Inferior parietal cortex (tissue), 1 donor: ENCODE measurements around the gene ZBTB18.
"Not testable (repeated sequence)": the region's sequence is repeated elsewhere in the genome, so short reads cannot be mapped to it uniquely, and the experiment has no call there.

Experiments used
- DNase-seq: peaks from one replicate; pipeline ENCODE4 v3.0.0-alpha.2; 2016; ENCODE audit errors: extremely low spot score

ZBTB18 gene

DNA sequence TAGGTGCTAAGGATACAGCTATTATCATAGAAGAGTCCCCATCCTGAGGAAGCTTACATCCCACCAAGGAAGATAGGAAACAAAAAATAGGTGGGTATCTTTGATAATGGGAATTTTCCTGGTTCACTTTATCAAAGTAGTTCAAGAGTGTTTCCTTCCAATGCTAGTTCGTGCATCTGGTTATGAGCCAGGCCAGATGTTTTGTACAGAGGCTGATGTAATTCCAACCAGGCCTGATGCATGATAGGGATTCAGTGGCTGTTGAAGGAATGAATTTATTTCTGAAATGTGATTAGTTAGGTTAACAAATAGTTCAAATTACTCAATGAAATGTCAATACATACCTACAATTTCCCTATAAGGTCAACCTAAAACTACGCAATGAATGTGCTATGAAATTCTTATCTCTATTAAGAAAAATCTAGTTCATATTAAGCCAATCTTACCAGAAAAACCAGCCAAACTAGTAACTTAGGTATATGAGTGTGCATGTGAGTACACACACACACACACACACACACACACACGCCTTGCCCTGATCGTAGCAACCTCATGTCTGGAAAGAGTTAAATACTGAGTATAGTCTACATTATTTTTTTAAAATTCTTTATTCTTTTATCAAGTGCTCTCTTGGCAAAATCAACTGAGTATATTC is 9.5 kb upstream of the ZBTB18 start:
- no peak for DNase-seq

DNA sequence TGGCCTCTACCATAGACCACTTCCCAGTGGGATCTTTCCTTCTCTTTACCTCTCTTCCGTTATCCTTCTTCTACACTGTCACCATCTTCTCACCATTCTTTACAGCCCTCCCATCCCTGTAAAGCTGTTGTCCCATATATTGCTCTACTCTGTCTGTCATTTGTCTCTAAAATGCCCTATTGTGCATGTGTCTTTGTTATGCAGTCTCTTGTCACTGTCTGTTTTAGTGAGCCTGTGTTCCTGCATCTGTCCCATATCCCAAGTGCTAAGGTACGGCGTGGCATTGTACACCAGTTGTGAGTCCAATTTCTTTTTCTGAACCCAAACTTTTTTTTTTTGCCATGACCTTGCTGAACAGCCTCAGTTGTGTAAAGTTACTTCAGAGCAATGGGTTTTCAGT is 8.8 kb upstream of the ZBTB18 start:
- no peak for DNase-seq

DNA sequence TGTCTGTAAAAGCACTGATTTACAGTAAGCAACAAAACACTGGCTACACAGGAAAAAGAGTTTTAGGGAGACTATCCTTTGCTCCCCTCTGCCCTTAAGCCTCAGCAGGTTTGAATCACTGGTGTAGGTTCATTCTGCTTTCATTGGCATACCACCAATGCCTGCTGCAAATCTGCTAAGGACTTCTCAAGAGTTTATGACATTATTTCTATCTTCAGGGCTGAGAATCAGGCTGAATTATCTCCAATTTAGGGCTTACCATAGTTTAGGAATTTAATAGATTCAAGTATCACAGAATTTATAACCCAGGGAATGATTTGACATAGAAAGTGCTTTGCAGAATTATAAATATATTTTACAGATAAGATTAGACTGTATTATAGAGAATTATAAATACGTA is 6.7 kb upstream of the ZBTB18 start:
- no peak for DNase-seq

DNA sequence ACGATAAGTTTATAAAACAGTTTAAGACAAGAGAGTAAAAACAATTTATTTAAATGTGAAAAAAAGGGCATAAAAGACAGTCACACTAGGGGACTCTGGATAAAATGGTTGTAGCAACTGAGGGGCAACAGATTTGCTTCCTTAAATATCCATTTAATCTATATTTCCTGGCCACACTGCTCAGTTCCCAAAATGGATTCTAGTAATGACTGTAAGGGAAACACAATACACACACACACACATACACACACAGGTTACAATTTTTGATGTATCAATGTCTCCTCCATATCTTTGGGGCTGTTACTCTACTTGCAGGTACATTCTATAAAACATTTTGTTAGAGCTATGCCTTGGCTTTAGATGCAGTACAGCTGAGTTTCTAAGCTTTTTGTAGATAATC is 4.8 kb upstream of the ZBTB18 start:
- not testable (repeated sequence) for DNase-seq

DNA sequence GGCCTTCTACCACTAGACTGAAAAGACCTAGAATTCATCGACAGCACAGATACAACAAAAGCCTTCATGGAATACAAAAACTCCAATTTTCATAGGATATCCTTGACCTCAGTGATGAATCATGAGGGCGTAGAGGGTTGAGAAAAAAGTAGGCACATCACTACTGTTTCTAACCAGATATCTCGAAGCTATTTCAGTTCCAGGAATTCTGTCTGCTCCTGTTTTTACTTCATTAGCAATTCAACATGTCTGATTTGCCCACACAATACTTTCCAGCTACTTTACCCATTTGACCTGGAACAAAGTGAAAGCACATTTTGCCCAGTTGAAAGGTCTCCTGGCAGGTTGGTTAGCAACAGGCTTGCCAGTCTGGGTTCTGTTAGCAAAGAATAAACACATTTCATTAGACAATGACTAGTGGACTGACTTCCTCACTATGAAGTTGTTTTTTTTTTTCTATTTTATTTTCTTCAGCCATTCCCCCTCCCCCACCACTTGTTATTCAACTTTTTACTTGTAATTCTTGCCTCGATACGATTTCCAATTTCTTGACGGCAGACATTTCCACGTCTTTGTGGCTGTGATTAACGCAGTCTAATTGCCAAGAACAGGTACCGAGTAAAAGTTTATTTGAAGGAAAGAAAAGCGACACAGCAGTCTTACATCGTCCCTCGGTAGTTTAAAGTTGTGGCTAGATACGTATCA is 4.0 kb upstream of the ZBTB18 start:
- DNase-seq = peak; percentile 17

DNA sequence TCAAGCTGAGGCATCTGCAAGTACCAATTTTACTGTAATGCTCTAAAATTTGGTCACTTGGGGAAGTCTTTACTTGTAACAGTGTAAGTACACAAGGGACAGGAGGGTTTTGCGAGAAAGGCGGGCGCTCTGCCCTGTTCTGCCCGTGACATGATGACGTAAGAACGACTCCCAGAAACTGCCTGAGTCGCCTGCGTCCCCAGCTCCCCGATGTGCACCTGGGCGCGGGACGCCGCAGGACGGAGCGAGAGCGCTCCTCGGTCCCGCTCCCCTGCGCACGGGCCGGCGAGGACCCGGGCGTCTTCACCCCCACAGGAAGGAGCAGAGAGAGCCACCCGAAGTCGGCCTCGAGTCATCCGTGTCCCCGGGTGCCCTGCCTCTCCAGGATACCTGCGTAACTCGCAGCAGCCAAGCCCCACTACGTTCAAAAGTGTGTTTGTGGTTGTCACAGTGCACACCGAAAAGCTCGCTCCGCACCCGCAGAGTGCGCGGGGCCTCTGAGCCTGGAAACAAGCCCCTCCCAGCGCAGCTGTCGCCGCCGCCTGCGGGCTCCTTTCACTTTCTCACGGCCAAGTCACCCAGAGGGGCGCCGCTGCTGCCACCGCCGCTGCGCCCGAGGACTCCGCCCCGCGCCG is 3.3 kb upstream of the ZBTB18 start:
- peak; percentile 80 for DNase-seq

DNA sequence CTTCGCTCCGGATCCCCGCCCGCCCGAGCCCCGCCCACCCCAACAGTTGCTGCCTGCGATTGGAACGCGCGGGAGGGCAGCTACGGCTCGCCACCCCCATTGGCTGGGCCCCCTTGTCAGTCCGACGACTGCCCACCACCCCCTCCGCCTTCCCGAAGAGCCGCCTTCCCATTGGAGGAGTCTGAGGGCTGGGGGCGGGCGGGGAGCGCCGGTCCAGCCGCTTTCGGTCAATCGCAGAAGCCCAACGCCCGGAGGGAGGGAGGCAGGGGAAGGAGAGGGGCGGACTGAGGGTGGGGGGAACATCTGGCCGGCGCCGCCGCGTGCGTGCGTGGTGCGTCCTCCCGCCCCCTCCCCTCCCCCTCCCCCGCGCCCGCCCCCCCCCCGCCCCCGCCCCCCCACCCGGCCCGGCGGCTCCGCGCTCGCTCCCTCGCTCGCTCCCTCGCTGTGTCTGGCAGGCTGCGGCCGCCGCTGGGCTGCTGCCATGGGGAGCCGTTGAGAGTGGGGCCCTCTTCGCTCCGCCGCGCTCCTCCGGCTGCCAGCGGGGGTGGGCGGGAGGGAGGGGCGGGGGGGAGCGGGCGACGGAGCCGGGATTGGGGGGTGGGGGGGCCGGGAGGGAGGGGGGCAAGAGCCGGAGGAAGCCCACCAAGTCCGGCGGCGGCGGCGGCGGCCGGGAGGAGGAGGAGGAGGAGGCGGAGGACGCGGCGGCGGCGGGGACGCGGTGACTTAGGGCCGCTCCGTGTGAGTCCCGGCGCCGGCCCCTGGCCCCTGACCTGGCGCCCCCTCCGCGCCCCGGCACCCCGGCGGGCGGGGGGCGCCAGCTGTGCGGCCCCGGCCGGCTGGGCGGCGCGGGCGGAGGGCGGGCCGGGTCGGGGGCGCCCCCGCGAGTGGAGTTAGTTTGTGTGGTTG is 2.6 kb upstream of the ZBTB18 start:
- peak; percentile 94 for DNase-seq

DNA sequence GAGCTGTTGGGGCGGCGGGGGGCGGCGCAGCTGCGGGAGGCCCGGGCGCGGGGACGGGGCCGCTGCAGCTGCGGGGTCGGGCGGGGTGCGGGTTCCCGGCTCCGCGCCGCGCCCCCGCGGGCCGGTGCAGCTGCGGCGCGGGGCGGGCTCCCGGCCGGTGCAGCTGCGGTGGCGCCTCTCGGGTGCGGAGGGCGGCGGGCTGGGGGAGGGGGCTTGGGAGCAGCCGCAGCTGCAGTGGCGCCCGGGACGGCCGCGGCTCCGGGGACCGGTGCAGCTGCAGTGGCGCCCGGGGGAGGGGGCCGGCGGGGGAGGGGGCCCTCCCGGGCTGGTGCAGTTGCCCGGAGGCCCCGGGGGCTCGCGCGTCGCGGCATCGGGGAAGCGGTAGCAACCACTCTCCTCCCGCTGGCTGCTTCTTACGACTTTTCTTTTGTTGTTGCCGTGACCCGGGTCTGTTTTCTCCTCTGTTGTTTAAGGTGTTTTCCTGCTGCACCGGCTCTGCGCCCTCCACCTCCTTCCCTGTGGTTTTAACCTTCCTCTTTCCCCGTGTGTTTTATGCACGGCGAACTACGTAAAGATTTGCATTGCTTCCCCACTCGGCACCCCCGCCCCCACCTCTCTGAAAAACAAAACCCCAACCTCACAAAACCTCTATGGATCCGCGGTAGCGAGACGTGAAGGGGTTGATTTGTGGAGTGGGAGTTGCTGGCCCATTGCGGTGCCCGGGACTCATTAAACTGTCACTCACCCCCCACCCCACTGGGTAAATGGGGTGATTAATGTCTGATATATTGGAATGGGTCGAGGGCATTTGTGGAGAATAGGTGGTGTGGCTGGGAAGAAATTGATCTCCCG is 1.7 kb upstream of the ZBTB18 start:
- no peak for DNase-seq

DNA sequence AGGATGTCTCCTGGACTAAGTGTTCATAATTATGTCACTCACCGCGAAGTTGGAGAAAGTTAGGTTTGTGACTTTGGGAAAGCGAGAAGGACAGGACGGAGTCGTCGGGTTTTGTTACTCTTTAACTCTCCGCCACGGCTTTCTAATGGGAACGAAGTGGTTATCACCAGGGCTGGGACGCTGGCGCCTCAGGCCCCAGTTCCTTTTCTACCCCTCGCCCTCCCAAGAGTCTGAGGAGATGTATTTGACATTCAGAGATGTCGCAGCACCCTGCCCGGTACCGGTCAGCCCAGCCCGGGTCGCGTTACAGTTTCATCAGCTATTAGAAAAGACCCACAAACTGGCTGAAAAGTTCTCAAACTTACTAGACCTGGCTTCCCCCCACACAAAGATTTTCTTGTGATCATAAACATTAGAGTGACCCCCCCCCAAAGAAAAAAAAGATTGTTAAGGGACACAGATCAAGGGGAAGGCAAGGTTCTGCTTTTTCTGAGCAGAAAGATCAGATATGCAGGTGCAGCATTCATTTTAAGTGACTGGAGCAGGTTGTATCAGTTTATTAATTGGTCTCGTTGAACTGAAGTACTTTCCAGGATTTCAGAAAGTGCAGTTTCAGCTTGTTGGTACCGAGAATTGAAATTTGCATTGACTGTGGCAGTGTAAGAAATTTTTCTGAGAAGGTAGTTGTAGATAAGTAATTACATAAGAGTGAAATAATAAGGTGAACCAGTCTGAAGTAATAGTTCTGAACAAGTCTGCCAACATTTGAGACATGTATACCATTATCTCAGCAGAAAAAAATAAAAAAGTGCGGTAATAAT is 859 bp upstream of the ZBTB18 start:
- DNase-seq = peak; percentile 52

DNA sequence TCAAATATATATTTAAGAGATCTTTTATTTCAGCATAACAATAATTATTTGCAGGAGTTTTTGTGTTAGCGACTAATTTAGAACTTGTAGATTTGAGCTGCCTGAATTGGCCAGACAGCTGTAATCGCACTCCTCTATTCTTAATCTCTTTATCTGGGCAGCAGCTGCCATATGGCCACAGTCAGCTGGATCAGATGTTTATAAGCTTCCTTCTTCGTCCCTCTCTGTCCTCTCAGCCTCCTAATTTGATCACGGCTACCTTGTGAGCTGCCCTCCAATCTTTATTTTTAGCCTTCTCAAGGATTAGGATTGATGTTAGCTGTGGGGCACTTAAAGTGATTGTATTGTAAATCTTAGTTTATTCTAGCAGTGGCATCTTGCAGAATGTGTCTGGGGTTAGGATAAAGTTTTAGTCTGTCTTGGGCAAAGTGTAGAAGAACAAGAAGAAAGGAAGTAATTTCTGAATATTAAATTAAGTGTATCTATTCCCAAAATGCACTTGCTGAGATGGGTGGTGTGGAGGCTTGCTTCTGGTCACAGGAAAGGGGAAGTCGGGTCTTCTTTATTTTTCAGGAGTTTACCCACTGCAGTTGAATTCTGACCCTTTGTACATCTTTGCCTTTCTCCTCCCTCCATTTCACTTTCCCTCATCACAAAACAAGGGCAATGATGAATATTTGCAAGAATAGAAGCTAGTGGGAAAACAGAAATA is 1.1 kb downstream of the ZBTB18 start:
- peak; percentile 55 for DNase-seq

DNA sequence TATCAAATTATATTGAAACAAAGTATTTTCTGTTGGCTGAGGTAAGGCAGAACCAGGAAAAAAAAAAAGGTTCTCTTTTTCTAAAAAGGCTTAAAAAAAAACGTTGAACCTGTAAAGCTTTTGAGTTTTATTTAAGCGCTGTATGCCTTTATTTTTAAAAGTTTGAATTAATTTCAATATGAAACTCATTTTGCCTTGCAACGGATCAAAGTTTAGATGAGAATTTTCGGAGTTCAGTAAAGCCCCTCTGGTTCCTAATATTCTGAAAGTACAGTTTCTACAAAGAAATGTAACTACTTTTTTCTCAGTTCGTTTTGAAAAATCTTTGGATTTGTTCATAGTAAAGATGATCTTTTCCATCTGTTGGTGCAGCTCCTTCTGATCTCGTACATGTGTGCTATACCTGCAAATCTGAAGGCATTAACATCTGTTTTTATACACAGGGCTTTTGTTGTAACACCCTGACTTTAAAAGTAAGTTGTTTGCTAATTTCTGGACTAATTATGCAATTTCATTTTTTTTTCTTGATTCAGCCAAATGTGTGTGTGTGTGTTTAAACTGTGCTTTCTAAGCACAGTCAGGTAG is 1.7 kb downstream of the ZBTB18 start:
- DNase-seq = peak; percentile 60

DNA sequence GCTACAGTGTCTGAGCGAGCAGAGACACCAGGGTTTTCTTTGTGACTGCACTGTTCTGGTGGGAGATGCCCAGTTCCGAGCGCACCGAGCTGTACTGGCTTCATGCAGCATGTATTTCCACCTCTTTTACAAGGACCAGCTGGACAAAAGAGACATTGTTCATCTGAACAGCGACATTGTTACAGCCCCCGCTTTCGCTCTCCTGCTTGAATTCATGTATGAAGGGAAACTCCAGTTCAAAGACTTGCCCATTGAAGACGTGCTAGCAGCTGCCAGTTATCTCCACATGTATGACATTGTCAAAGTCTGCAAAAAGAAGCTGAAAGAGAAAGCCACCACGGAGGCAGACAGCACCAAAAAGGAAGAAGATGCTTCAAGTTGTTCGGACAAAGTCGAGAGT is 2.7 kb downstream of the ZBTB18 start:
- peak; percentile 80 for DNase-seq

DNA sequence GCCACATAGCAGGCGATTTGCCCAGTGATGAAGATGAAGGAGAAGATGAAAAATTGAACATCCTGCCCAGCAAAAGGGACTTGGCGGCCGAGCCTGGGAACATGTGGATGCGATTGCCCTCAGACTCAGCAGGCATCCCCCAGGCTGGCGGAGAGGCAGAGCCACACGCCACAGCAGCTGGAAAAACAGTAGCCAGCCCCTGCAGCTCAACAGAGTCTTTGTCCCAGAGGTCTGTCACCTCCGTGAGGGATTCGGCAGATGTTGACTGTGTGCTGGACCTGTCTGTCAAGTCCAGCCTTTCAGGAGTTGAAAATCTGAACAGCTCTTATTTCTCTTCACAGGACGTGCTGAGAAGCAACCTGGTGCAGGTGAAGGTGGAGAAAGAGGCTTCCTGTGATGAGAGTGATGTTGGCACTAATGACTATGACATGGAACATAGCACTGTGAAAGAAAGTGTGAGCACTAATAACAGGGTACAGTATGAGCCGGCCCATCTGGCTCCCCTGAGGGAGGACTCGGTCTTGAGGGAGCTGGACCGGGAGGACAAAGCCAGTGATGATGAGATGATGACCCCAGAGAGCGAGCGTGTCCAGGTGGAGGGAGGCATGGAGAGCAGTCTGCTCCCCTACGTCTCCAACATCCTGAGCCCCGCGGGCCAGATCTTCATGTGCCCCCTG is 3.3 kb downstream of the ZBTB18 start:
- no peak for DNase-seq

DNA sequence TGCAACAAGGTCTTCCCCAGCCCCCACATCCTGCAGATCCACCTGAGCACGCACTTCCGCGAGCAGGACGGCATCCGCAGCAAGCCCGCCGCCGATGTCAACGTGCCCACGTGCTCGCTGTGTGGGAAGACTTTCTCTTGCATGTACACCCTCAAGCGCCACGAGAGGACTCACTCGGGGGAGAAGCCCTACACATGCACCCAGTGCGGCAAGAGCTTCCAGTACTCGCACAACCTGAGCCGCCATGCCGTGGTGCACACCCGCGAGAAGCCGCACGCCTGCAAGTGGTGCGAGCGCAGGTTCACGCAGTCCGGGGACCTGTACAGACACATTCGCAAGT is 3.8 kb downstream of the ZBTB18 start:
- DNase-seq = peak; percentile 25

DNA sequence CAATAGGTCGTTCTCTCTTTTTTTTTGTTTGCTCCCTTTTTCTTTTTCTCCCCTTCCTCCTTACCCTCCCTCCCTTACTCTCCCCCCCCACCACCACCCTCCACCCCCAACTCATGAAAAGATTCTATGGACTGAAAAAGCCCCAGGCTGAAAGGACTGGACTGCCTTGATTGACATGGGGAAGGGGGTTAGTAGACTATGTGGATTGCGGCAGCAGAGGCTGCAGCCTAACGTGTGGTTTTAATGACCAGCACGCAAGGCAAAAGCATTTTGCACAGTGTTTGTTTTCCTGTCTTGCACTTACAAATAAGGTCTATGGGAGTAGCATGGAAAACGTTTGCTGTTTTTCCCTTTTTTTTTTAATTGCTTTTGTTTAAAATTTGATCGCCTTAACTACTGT is 5.5 kb downstream of the ZBTB18 start:
- peak; percentile 18 for DNase-seq

DNA sequence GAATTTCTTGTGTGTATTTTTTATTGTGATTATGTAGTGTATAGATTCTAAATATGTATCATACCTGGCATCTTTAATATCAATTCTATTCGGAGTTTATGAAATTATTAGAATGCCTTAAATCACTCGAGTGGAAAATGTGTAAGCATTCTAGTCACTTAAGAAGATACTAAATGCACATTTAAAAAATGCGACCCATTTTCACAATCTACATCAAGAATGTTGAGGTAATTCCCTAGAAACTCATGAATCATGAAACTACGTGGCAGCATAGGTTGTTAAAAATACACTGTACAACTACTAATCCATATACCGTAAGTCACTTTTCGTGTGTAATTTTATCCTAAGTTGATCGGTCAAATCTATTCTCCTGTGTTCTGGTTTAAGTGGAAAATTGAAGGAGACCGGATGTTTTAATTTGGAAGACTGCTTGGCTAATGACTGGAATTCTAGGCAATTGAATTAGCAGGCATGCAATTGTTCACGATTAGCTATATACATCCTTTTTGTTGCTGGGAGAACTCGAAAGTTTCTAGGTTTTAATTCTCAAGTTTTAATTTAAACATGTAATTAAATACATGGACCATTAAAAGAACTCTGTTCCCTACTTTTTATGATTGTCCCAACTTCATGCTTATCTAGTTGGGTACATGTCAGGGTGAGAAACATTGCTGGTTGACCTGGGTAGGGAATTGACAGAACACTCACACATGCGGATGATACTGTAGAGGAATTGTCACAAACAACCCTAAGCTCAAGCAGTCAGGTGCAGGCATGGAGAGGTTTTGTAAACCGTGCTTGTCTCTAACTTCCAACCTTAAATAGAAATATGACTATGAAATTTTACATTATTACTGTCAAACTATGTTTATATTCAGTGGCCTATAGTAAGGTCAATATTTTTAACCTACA is 6.6 kb downstream of the ZBTB18 start:
- DNase-seq = peak; percentile 39

DNA sequence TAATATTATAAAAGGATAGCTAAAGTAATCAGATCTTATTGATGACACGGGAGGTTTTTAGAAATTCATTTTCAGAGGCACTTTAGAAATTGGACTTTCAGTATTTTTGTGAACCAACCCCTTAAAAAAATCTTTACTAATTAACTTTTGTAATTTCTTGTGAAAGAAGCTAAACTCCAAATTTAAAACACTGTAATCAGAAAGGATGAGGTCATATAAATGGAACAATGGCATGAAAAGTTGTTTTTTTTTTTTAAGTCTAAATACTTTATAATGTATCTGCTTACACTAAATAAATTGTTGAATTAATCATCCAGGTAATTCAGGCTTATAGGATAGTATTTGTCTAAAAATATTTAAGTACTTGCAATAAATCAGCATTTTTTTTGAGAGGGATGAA is 9.0 kb downstream of the ZBTB18 start:
- peak; percentile 16 for DNase-seq

DNA sequence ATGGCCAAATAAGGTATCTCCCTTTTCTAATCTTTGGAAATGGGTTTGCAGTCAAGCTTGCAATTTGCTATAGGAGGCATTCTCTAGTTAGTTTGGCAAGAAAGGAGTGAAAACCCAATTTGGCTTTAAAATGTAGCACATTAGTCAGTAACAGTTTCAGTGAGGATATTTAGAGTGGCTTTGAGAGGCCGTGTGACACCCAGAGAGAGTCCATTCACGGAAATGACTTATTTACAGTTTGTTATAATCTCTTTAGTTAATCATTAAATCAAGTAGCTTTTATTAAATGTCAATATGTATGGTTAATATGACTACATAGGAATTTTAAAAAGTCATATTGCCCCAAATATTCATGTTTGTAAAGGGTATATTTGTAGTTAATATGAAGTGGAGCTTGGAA is 9.6 kb downstream of the ZBTB18 start:
- peak; percentile 49 for DNase-seq
